Fibroblast of pulmonary artery (primary cell): ENCODE results near the gene PTPN2.

Source experiments
- DNase-seq: peaks from one replicate; pipeline ENCODE4 v3.0.0-alpha.2; 2010; ENCODE audit warnings: low read depth
- H3K4me3 ChIP-seq: replicated peaks from 2 replicates; pipeline ENCODE4 v1.5.1; 2011; ENCODE audit warnings: low read depth, mild to moderate bottlenecking, control low read depth, low read length, moderate library complexity
- TF ChIP-seq, protein P1 (sequence below): IDR thresholded peaks from 2 replicates; pipeline ENCODE4 v1.5.1; 2011; ENCODE audit warnings: mild to moderate bottlenecking, control low read depth, low read length, inconsistent platforms; ENCODE audit errors: missing control alignments

Gene PTPN2

GRCh38 chr18:12748671-12749070 lies 135.4 kb downstream of the PTPN2 start:
- DNase-seq = peak; percentile 5
- TF ChIP-seq, protein P1, sequence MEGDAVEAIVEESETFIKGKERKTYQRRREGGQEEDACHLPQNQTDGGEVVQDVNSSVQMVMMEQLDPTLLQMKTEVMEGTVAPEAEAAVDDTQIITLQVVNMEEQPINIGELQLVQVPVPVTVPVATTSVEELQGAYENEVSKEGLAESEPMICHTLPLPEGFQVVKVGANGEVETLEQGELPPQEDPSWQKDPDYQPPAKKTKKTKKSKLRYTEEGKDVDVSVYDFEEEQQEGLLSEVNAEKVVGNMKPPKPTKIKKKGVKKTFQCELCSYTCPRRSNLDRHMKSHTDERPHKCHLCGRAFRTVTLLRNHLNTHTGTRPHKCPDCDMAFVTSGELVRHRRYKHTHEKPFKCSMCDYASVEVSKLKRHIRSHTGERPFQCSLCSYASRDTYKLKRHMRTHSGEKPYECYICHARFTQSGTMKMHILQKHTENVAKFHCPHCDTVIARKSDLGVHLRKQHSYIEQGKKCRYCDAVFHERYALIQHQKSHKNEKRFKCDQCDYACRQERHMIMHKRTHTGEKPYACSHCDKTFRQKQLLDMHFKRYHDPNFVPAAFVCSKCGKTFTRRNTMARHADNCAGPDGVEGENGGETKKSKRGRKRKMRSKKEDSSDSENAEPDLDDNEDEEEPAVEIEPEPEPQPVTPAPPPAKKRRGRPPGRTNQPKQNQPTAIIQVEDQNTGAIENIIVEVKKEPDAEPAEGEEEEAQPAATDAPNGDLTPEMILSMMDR = no peak
- no peak overlapping the region for H3K4me3 ChIP-seq

DNA sequence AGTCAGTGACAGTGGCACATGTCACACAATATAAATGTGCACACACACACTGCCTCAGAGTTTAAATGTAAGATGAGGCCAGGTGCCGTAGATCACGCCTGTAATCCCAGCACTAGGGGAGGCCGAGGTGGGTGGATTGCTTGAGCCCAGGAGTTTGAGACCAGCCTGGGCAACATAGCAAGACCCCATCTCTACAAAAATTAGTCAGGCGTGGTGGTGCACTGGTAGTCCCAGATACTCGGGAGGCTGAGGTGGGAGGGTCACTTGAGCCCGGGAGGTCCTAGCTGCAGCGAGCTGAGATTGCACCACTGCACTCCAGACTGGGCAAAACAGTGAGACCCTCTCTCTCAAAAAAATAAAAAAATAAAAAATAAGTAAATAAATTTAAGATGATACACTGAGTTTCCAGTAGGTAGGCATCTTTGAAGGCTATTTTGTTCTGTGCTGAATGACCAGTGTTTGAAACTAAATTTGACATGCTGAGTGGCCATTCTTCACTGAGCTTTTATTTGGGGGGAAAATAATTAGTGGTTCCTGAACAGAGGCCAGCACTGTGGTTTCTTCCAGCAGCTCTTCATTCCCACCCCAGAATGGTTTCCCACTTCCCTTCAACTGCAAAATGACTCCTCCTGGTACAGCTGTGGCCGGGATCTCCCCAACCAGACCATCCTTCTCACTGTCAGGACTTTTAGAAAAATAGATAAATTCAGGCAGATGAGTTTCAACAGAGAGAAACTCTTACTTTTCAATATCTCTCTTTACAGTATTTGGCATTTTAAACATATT lies 136.3 kb downstream of the PTPN2 start:
- TF ChIP-seq, protein P1 = no peak
- DNase-seq = no peak
- H3K4me3 ChIP-seq = no peak overlapping the region

- TF ChIP-seq, protein P1 = no peak
- no peak for DNase-seq
- H3K4me3 ChIP-seq = no peak overlapping the region
Observed at GRCh38 chr18:12745095-12745795, 138.8 kb downstream of the PTPN2 start.

DNA sequence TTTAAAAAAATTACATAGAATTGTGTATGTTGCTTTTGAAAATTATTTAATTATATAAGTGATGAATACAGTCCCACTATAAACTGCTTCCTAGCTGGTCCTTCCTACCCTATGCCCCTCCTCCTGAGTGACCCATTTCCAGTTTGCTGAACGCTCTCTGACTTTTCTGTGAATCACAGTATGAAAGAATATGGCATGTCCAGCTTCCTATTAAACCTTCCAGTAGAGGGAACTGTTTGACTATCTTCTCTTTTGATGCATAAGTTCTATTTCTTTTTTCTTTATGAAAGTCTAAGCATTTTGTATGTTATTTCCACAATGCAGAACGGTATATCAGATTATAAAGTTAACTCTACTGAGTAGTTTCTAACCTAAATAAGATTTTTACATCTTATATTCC lies 139.9 kb downstream of the PTPN2 start:
- peak; percentile 85 for DNase-seq
- TF ChIP-seq, protein P1 = peak; percentile 69
- no peak overlapping the region for H3K4me3 ChIP-seq

GRCh38 chr18:12742453-12742852 lies 141.6 kb downstream of the PTPN2 start:
- DNase-seq = peak; percentile 49
- H3K4me3 ChIP-seq = no peak overlapping the region
- TF ChIP-seq, protein P1 = no peak
